GM12878 (cell line): ENCODE data around the gene S100A4. TPM values are rescaled to one million over a fixed set of nuclear protein-coding genes. Genes with fewer than 3 reads are reported as not detected.

ENCODE experiments used
- ATAC-seq: fragments of 200-7000 bp; cut with Tn5 transposase; 3 replicates; pipeline ENCODE4 v1.9.1; 2020; ENCODE audit warnings: mild to moderate bottlenecking, moderate library complexity
- BruUV-seq: library from RNA; stranded (reverse); fragments of 400-500 nt; replicated peaks from 2 replicates; lab custom pipeline; 2021; lab: Mats Ljungman, UMichigan
- CTCF ChIA-PET: fragments of 300-600 bp; sonication (Branson Sonifier 250); formaldehyde crosslinking; extraction: SDS; loops from one replicate; lab custom pipeline; 2021; ENCODE audit warnings: inconsistent platforms; lab: Yijun Ruan, JAX
- POLR2A ChIA-PET: fragments of 350-600 bp; formaldehyde crosslinking; extraction: SDS; loops from one replicate; lab custom pipeline; 2021; ENCODE audit warnings: inconsistent platforms; lab: Charles Lee
- RAD21 ChIA-PET: fragments of 300-600 bp; sonication (Branson Sonifier 250); formaldehyde crosslinking; loops from one replicate; lab custom pipeline; 2023; ENCODE audit warnings: antibody characterized with exemption; ENCODE audit not compliant: unreplicated experiment; lab: Charles Lee
- SMC1A ChIA-PET: fragments of 300-600 bp; sonication (Branson Sonifier 250); formaldehyde crosslinking; loops from one replicate; lab custom pipeline; 2023; ENCODE audit not compliant: unreplicated experiment, uncharacterized antibody; lab: Charles Lee
- DNase-seq: peaks from one replicate; pipeline ENCODE4 v3.0.0-alpha.2; 2011; ENCODE audit warnings: low read depth, low spot score
- FAIRE-seq: peaks from 3 replicates; lab custom pipeline; 2011; peaks lifted over from hg19 to GRCh38; lab: Jason Lieb, UNC
- H2AFZ ChIP-seq: 2 replicates; pipeline ENCODE4 v1.6.0; 2011; ENCODE audit warnings: low read depth, low read length, control low read depth; ENCODE audit not compliant: control insufficient read depth
- H3K27ac ChIP-seq: 2 replicates; pipeline ENCODE4 v1.5.1; 2011; ENCODE audit warnings: control low read depth; ENCODE audit not compliant: control insufficient read depth, insufficient read depth
- H3K27me3 ChIP-seq, 2 experiments: replicated peaks in 1 of 2; 2 replicates each; pipeline versions ENCODE4 v1.6.0 to v1.6.1; 2011; ENCODE audit warnings: low read length in 1 of 2; ENCODE audit not compliant: control insufficient read depth in 2 of 2, insufficient read depth in 2 of 2
- H3K36me3 ChIP-seq, 2 experiments: 2 replicates each; pipeline ENCODE4 v1.5.1; 2011; ENCODE audit warnings: low read length in 1 of 2; ENCODE audit not compliant: control insufficient read depth in 2 of 2, insufficient read depth in 2 of 2
- H3K4me1 ChIP-seq: 2 replicates; pipeline ENCODE4 v1.6.1; 2011; ENCODE audit warnings: mild to moderate bottlenecking, low read length, moderate library complexity, mixed read lengths; ENCODE audit not compliant: control insufficient read depth, insufficient read depth
- H3K4me2 ChIP-seq: 2 replicates; pipeline ENCODE4 v1.6.0; 2011; ENCODE audit warnings: control low read depth; ENCODE audit not compliant: control insufficient read depth, insufficient read depth
- H3K4me3 ChIP-seq: fragments of 200-600 bp; sonication (generic); 2 replicates; pipeline ENCODE4 v1.5.1; 2016
- H3K79me2 ChIP-seq: 2 replicates; pipeline ENCODE4 v1.6.0; 2011; ENCODE audit warnings: low read length; ENCODE audit not compliant: control insufficient read depth, insufficient read depth
- H3K9ac ChIP-seq: 2 replicates; pipeline ENCODE4 v1.8.0; 2011; ENCODE audit warnings: low read length, control low read depth, mixed read lengths; ENCODE audit not compliant: control insufficient read depth, insufficient read depth
- H3K9me3 ChIP-seq: replicated peaks from 3 replicates; pipeline ENCODE4 v1.5.1; 2011; ENCODE audit warnings: mild to moderate bottlenecking, low read length; ENCODE audit not compliant: control insufficient read depth, insufficient read depth
- H4K20me1 ChIP-seq: 2 replicates; pipeline ENCODE4 v1.6.0; 2011; ENCODE audit not compliant: control insufficient read depth, insufficient read depth
- NFYA ChIP-seq: IDR thresholded peaks from 2 replicates; pipeline ENCODE4 v1.6.1; 2011; ENCODE audit warnings: low read depth, mild to moderate bottlenecking, low read length, improper control_type of control experiment, borderline replicate concordance
- WGBS: methylation state at CpG from one replicate; pipeline ENCODE4 v1.1.6; 2016; ENCODE audit warnings: low lambda C conversion rate; ENCODE audit not compliant: insufficient replicate concordance, insufficient coverage; ENCODE audit errors: missing lambda C conversion rate; 5-methylcytosine and 5-hydroxymethylcytosine counted together
- in situ Hi-C: fragments of 300-500 bp; cut with MboI; formaldehyde crosslinking; loops from 9 replicates; pipeline ENCODE4 v1.14.3; 2018; ENCODE audit warnings: mixed read lengths
- intact Hi-C: fragments of 100-400 bp; cut with micrococcal nuclease; formaldehyde crosslinking; loops from one replicate; pipeline ENCODE4 v1.14.2; 2022; ENCODE audit not compliant: unreplicated experiment
- polyA plus RNA-seq, 11 experiments: library from polyadenylated mRNA; depleted of rRNA in 4 of 11; unstranded in 6 of 11; stranded (reverse) in 5 of 11; fragments of >200 nt; fragmentation: Nextera tagmentation in 4 of 11; fragmentation: Illumina TruSeq in 1 of 11; extraction: Ambion mirVana in 4 of 11; extraction: Trizol in 1 of 11; gene quantifications; 1 replicate in 1 of 11; 2 replicates in 10 of 11; pipeline versions ENCODE4 v1.2.1 to v1.2.3, GENCODE V29; 2011 to 2016; ENCODE audit warnings: inconsistent platforms in 2 of 11, missing spikeins in 2 of 11, low read depth in 1 of 11
- total RNA-seq, 4 experiments: library from RNA; depleted of rRNA in 3 of 4; stranded (reverse); fragments of >200 nt in 3 of 4; fragmentation: Illumina TruSeq in 1 of 4; extraction: Trizol in 1 of 4; gene quantifications; 2 replicates each; pipeline versions ENCODE4 v1.2.1 to v1.2.3, GENCODE V29; 2013 to 2021
- TF ChIP-seq, protein P1 (sequence below): fragments of 450-650 bp; IDR thresholded peaks from 2 replicates; pipeline ENCODE4 v1.6.1; 2016; ENCODE audit warnings: mild to moderate bottlenecking
- TF ChIP-seq, protein P2 (sequence below): fragments of 150-350 bp; IDR thresholded peaks from 2 replicates; pipeline ENCODE4 v1.6.1; 2016; ENCODE audit warnings: low read depth, low read length

Gene S100A4
- total and polyA plus RNA-seq, 10 of the 15 experiments (the other 5 are each of a cell fraction or from before 2014, with no cell fraction given), result 4.3 to 104 (median 27.3) TPM

- ChIA-PET SMC1A (interaction anchor here (2.3 kb wide), 1 partner anchor 8 kb away, joined by 8 read pairs; no protein-coding TSS in a partner anchor), RAD21 (interaction anchor here (0.9 to 1.0 kb wide), 2 partner anchors 13 to 28 kb away, joined by 3 read pairs; no protein-coding TSS in a partner anchor), CTCF (interaction anchor here (0.7 to 1.6 kb wide), 4 partner anchors 13 to 87 kb away, joined by 3 to 8 read pairs (median 4); partner anchors contain the start of gene S100A13), POLR2A (interaction anchor here (0.6 to 0.8 kb wide), 3 partner anchors 10 to 28 kb away, joined by 3 to 4 read pairs (median 3); partner anchors contain the start of gene S100A2)
- no TSS peak for BruUV-seq
- H3K79me2 ChIP-seq, result no peaks in the 10 kb centered on the region; the same call in 1 of the 2 replicates
- no peaks in the 10 kb centered on the region for H4K20me1 ChIP-seq
- no peaks in the 10 kb centered on the region for H3K36me3 ChIP-seq
- intact Hi-C loops (no loop called here), in situ Hi-C loops (no loop called here)
- FAIRE-seq (no peak), DNase-seq (no peak), ATAC-seq (no peak)
- H3K27me3 ChIP-seq, result no peaks in the 10 kb centered on the region
- WGBS, result 64% methylated on average over 2 of the region's 4 CpGs
- no peak overlapping the region for H3K9ac ChIP-seq
- H3K4me2 ChIP-seq, result no peak overlapping the region
- peaks cover 23% of the 10 kb centered on the region for H3K4me1 ChIP-seq
- no peak overlapping the region for H3K4me3 ChIP-seq
- H3K27ac ChIP-seq, result no peak overlapping the region
- H3K9me3 ChIP-seq, result no peaks in the 10 kb centered on the region
- H2AFZ ChIP-seq, result no peak overlapping the region
- TF ChIP-seq, protein P1, sequence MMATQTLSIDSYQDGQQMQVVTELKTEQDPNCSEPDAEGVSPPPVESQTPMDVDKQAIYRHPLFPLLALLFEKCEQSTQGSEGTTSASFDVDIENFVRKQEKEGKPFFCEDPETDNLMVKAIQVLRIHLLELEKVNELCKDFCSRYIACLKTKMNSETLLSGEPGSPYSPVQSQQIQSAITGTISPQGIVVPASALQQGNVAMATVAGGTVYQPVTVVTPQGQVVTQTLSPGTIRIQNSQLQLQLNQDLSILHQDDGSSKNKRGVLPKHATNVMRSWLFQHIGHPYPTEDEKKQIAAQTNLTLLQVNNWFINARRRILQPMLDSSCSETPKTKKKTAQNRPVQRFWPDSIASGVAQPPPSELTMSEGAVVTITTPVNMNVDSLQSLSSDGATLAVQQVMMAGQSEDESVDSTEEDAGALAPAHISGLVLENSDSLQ, result peak; percentile 13; the same call in 1 of the 2 replicates
- TF ChIP-seq NFYA, result no peak
- TF ChIP-seq, protein P2, sequence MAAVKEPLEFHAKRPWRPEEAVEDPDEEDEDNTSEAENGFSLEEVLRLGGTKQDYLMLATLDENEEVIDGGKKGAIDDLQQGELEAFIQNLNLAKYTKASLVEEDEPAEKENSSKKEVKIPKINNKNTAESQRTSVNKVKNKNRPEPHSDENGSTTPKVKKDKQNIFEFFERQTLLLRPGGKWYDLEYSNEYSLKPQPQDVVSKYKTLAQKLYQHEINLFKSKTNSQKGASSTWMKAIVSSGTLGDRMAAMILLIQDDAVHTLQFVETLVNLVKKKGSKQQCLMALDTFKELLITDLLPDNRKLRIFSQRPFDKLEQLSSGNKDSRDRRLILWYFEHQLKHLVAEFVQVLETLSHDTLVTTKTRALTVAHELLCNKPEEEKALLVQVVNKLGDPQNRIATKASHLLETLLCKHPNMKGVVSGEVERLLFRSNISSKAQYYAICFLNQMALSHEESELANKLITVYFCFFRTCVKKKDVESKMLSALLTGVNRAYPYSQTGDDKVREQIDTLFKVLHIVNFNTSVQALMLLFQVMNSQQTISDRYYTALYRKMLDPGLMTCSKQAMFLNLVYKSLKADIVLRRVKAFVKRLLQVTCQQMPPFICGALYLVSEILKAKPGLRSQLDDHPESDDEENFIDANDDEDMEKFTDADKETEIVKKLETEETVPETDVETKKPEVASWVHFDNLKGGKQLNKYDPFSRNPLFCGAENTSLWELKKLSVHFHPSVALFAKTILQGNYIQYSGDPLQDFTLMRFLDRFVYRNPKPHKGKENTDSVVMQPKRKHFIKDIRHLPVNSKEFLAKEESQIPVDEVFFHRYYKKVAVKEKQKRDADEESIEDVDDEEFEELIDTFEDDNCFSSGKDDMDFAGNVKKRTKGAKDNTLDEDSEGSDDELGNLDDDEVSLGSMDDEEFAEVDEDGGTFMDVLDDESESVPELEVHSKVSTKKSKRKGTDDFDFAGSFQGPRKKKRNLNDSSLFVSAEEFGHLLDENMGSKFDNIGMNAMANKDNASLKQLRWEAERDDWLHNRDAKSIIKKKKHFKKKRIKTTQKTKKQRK, result no peak
Measured at GRCh38 chr1:153539395-153540093, 6.1 kb downstream of the S100A4 start.
